AG09309 (cell line): ENCODE data around the gene COMMD4.
"Not testable (repeated sequence)": the region's sequence is repeated elsewhere in the genome, so short reads cannot be mapped to it uniquely, and the experiment has no call there.

ENCODE experiments used
- DNase-seq: peaks from one replicate; pipeline ENCODE4 v3.0.0-alpha.2; 2010; ENCODE audit warnings: low read depth
- H3K4me3 ChIP-seq: 2 replicates; pipeline ENCODE4 v1.5.1; 2011; ENCODE audit warnings: mild to moderate bottlenecking, low read depth, low read length, moderate library complexity; ENCODE audit not compliant: control insufficient read depth
- CTCF ChIP-seq: IDR thresholded peaks from 2 replicates; pipeline ENCODE4 v1.5.1; 2011; ENCODE audit warnings: mild to moderate bottlenecking, low read depth, low read length, inconsistent platforms; ENCODE audit not compliant: insufficient read depth, control insufficient read depth; ENCODE audit errors: missing control alignments

The COMMD4 gene

GRCh38 chr15:75309711-75310110 is 26.2 kb upstream of the COMMD4 start:
- DNase-seq: no peak
- no peak overlapping the region for H3K4me3 ChIP-seq
- no peak for TF ChIP-seq CTCF

GRCh38 chr15:75312548-75312947 is 23.3 kb upstream of the COMMD4 start:
- not testable (repeated sequence) for DNase-seq

GRCh38 chr15:75313116-75313845 is 22.6 kb upstream of the COMMD4 start:
- no peak for TF ChIP-seq CTCF
- no peak for DNase-seq

More at GRCh38 chr15:75312548-75312947, 23.3 kb upstream of the COMMD4 start:
- not testable (repeated sequence) for H3K4me3 ChIP-seq

DNA sequence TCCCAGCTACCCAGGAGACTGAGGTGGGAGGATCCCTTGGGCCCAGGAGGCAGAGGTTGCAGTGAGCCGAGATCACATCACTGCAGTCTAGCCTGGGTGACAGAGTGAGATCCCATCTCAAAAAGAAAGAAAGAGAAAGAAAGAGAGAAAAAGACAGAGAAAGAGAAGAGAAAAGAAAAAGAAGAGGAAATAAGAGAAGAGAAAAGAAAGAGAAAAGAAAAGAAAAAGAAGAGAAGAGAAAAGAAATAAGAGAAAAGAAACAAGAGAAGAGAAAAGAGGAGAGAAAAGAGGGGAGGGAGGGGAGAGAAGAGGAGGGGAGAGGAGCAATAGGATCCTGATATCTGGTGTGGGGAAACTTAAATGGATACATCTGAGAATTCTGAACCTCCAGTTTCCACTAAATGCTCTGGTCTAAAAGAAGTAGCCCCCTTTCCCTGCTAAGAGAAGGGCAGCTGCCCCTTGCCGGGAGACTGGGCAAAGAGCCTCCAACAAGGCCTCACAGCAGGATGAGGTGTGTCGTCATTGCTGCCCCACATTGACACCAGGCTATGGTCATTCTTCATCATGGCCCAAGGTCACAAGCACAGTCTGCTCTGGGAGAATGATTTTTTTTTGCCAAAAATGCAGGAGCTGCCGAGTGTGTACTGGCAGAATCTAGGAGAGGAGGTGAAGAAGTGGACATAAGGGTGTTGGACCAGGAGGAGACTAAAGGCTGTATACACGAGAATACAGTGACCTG is 21.1 kb upstream of the COMMD4 start:
- no peak overlapping the region for H3K4me3 ChIP-seq
- TF ChIP-seq CTCF: no peak
- DNase-seq: no peak

More at GRCh38 chr15:75313116-75313845, 22.6 kb upstream of the COMMD4 start:
- H3K4me3 ChIP-seq: no peak overlapping the region

DNA sequence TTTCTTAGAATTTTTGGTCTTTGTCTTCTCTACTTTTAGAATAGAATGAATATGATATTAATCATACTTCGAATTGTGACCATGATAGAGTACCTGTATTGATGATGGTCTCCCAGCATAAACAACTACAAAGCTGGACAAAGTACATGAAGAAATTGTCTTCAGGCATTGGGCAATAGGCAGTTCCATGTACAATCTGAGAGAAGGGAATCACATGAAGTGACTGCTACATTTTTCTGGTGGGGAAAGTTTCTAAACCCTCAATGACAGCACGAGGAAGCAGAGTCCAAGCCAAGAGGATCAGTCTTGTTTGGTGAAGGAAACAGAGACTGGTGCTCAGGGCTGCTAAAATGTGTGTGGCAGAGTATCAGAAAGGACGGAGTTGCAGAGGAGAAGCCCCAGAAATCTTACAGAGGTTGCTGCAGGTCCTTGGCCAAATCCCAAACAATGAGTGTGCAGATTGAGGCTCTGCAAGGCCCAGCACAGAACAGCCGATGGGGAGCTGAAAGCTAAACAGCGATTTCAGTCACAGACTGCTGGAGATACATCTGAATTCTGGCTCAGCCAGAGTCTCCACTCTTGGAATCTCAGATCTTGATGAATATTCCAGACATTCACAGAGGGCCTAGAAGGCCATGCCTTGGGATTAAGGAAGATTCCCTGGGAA is 16.5 kb upstream of the COMMD4 start:
- DNase-seq, H3K4me3 ChIP-seq: not testable (repeated sequence)

DNA sequence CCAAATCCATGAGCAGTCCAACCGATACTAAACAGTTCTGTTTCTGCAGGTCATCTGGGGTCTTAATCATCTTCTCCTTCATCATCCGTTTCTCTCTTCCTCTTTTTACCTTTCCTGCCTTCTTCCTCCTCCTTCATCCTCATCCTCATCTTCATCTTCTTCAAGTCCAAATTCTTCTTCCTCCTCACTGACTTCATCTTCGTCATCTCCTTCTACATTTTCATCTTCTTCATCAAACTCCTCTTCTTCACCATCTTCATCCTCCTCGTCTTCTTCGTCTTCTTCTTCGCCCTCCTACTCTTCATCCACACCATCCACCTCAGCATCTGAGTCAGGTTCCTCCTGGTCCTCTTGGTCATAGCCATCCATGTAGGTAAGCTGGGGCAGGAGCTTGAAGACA is 14.2 kb upstream of the COMMD4 start:
- no peak for TF ChIP-seq CTCF
- H3K4me3 ChIP-seq: no peak overlapping the region
- DNase-seq: no peak

DNA sequence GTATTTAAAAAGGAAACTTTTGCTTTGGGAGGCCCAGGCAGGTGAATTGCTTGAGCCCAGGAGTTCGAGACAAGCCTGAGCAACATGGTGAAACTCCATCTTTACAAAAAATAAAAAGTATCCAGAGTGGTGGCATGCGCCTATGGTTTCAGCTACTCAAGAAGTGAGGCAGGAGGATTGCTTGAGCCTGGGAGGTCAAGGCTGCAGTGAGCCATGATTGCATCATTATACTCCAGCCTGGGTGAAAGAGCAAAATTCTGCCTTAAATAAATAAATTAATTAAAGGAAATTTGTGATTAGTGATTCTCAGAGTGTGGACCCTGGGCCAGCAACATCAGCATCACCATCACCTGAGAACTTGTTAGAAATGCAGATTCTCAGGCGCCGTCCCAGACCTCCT is 9.9 kb upstream of the COMMD4 start:
- no peak overlapping the region for H3K4me3 ChIP-seq
- TF ChIP-seq CTCF: no peak
- DNase-seq: no peak
